ENCODE results near the gene AMPD2.

- TF ChIP-seq, protein P1, sequence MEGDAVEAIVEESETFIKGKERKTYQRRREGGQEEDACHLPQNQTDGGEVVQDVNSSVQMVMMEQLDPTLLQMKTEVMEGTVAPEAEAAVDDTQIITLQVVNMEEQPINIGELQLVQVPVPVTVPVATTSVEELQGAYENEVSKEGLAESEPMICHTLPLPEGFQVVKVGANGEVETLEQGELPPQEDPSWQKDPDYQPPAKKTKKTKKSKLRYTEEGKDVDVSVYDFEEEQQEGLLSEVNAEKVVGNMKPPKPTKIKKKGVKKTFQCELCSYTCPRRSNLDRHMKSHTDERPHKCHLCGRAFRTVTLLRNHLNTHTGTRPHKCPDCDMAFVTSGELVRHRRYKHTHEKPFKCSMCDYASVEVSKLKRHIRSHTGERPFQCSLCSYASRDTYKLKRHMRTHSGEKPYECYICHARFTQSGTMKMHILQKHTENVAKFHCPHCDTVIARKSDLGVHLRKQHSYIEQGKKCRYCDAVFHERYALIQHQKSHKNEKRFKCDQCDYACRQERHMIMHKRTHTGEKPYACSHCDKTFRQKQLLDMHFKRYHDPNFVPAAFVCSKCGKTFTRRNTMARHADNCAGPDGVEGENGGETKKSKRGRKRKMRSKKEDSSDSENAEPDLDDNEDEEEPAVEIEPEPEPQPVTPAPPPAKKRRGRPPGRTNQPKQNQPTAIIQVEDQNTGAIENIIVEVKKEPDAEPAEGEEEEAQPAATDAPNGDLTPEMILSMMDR (IDR thresholded peaks at IDR 0.05; ENCODE audit: low read depth, low read length) = no peak
- no peak for TF ChIP-seq POLR2A (IDR thresholded peaks at IDR 0.05; ENCODE audit: extremely low read depth, insufficient read length)
- no peak for TF ChIP-seq MYC (IDR thresholded peaks at IDR 0.05; ENCODE audit: low read depth, low read length)
- TF ChIP-seq, protein P2, sequence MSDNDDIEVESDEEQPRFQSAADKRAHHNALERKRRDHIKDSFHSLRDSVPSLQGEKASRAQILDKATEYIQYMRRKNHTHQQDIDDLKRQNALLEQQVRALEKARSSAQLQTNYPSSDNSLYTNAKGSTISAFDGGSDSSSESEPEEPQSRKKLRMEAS (IDR thresholded peaks at IDR 0.05; ENCODE audit: low read depth, low read length) = no peak
Observed at GRCh38 chr1:109605381-109605780, 14.3 kb upstream of the AMPD2 start.

All from NB4 (cell line).